ENCODE data around the gene MRPL36.

- peak; percentile 29 for TF ChIP-seq CTCF (IDR thresholded peaks at IDR 0.05)
- no peak for TF ChIP-seq ZFX (IDR thresholded peaks at IDR 0.05; ENCODE audit: borderline replicate concordance)
Observed at GRCh38 chr5:1801222-1801966, 1.8 kb upstream of the MRPL36 start, which contains the start of gene NDUFS6.
